NCI-H526 (cell line): ENCODE results near the gene SNORC.

Experiments
- DNase-seq, 2 experiments: peaks; one replicate each; lab custom pipeline; 2025; lab: John Stamatoyannopoulos, UW

SNORC gene

GRCh38 chr2:232869138-232870017, 686 bp upstream of the SNORC start:
- DNase-seq, result no peak

DNA sequence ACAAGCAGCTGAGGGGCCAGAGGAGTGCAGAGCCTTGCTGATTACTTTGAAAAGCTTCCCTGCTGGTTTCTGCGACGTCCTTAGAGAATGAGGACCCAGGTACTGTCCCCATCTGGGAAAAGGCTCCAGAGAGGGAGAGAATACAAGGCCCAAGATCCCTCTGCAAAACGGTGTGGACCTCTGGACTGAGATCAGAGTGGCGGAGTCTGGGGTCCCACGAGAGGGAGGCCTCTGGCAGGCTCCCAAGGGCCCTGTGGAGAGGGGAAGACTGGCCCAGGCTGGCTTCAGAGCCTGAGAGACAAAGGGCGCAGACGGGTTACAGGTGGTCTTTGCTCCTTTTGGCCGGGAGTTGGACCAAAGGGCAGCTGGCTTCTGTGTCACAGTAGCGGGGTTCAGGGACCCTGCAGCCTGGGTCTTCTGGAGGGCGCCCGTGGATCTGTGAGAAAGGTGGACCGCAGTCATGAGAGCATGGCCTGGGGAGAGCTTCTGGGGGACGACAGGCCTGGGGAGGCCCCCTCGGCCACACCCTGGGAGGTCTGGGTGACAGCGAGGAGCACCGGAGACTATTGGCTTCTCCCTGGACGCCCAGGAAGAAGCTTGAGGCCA, 805 bp downstream of the SNORC start:
- no peak for DNase-seq

DNA sequence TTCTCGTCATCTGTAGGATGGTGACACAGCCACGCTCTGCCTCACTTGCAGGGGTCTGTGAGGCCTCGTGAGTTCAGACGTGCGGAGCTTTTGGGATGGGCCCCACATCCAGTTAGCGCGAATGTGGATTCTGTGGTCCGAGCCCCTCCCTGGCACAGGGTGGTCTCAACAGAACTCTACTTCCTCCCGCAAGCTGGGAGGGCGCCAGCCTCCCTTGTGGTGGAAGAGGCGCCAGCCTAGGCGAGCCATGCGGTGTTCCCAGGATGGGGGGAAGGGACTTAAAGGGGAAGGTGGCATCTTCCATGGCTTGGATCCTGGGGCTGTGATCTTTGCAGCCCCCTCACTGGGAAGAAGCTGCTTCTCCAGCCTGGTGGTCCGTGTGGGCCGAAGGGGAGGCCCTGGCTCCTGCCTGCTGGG, 1.4 kb downstream of the SNORC start:
- DNase-seq, result no peak

DNA sequence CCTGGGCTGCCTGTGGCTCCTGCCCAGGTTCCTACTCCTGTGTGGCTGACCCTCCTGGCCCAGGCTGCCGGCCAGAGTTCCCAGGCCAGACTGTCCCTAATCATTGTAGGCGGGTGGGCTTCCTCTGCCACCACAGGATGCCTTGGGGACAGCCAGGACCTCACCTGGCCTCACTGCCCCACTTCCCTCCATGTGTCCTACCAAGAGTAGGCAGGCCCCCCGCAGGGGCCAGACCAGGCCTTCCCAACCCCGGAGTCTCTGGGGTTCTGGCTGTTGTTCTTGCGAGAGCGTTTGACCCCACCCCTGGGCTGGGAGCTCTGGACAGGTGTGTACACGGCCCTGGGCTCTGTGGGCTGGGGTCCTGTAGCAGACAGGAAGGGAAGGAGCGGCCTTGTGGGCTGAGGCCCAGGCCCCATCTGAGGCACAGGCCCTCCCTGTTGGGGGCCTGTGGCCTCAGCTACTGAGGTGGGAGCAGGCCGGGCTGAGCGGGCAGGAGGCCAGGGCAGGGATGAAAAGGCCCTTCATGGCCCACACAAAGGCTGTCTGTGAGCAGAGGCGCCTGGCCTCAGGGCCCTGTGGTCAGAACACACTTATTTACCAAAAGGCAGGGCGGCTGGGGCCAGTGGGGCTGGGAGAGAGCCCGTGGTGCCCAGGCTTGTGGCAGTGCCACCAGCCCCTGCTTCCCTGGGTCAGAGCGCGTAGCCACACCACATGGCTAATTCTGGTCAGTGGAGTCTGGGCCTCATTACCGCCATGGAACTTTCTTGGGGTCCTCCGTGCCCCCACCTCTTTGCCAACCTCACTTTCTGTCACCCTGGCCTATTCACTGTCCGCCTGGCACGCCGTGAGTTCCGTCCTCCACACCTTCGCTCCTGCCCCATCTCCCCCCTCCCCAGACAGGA, 2.0 kb downstream of the SNORC start:
- no peak for DNase-seq

- DNase-seq, result no peak
Observed at GRCh38 chr2:232872826-232873225, 2.8 kb downstream of the SNORC start.

GRCh38 chr2:232873292-232873908, 3.3 kb downstream of the SNORC start:
- no peak for DNase-seq

- DNase-seq, result peak; percentile 10 to 47
Observed at GRCh38 chr2:232873909-232874641, 4.0 kb downstream of the SNORC start.

DNA sequence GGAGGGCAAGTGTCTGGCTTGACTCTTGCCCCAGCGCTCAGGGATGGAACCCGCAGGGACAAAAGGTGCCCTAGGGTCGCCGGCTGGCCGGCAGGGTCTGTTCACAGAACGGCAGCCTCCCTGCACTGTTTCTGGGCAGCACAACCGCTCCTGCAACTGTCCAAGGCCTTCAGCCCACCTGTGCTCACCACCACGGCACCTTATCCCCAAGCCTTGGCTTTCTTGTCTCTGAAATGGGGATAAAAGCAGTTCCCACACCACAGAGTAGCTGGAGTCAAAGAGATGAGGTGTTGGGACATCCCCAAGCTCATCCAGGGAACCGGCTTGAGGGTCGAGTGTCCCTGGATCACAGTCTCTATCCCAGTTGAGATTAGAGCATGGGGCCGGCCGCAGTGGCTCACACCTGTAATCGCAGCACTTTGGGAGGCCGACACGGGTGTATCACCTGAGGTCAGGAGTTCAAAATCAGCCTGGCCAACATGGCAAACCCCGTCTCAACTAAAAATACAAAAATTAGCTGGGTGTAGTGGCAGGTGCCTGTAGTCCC, 4.7 kb downstream of the SNORC start:
- no peak for DNase-seq

DNA sequence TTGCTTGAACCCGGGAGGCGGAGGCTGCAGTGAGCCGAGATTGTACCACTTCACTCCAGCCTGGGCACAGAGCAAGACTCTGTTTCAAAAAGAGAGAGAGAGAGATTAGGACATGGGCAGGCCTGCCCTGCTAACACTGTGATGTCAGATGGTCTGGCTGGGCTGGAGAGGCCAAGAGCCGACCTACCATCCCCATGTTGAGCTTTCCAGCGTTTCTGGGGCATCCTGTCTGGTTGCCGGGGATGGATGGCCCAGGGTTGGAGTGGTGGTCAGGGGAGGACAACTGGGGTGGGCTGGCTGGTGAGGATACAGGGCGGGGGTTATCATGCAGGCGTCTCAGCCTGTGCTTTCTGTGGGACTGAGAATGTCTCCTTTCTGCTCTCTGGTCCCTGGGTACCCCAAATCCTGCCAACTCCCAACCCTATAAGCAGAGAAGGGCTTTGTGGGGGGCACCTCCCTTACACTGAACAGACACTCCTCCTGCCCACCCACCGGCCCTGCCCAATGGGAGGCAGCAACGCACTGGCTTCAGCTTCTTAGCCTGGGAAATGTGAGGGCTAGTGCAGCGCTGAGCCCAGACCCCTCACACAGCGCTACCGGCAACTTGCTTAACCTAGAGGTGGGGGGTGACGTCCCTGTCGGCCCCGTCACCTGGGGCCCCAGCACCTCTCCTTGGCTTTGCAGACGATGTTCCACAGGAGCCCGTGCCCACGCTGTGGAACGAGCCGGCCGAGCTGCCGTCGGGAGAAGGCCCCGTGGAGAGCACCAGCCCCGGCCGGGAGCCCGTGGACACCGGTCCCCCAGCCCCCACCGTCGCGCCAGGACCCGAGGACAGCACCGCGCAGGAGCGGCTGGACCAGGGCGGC, 5.4 kb downstream of the SNORC start:
- peak; percentile 10 to 59 for DNase-seq

GRCh38 chr2:232876161-232876977, 6.3 kb downstream of the SNORC start:
- DNase-seq, result peak; percentile 50 to 87

DNA sequence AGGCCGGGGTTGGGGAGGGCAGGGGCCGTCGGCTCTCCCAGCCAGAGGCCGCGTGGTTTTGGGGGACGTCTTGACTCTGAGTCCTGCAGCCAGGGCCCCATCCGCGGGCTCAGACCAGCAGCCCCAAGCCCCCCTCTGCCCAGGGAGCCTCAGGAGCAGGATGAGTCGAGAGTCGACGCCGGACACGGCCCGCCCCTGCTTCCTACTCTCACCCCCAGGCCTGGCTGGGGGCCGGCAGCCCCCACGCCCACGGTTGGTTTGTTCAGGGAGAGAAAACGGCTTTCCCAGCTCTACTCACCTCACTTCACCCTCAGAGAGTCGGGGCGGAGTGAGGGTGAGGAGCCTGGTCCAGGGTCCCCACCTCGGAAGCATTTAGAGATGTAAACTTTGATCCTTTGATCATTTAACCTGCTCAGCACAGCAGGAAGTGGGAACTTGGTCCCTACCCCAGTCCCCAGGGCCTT, 6.9 kb downstream of the SNORC start:
- peak in 1 of 2 experiments; percentile 42 for DNase-seq

DNA sequence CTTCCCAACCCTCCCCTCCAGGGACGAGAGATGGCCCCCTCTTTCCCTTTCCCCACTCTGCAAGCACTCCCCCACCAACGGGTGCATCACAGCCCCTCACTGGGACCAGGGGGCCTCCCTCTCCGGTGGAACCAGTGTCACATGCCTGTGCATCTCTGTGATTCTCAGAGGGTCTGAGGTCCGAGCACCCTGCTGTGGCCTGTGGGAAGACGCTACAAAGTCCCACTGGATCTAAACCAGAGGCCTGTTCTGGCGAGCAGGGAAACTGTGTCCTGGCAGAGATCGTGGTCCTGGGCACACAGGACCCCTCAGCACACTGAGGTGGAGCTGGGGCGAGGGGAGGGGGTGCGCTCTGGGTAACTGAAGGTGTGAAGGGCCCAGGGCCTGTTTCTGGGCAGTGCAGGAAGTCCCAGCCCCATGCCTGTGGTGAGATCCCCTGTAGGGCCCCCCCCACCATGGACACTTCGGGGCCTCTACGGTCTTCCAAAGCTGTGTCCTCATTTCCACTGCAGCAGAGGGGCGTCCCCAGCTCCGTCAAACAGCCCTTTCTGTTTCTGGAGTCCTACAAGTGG, 8.0 kb downstream of the SNORC start:
- DNase-seq, result no peak

DNA sequence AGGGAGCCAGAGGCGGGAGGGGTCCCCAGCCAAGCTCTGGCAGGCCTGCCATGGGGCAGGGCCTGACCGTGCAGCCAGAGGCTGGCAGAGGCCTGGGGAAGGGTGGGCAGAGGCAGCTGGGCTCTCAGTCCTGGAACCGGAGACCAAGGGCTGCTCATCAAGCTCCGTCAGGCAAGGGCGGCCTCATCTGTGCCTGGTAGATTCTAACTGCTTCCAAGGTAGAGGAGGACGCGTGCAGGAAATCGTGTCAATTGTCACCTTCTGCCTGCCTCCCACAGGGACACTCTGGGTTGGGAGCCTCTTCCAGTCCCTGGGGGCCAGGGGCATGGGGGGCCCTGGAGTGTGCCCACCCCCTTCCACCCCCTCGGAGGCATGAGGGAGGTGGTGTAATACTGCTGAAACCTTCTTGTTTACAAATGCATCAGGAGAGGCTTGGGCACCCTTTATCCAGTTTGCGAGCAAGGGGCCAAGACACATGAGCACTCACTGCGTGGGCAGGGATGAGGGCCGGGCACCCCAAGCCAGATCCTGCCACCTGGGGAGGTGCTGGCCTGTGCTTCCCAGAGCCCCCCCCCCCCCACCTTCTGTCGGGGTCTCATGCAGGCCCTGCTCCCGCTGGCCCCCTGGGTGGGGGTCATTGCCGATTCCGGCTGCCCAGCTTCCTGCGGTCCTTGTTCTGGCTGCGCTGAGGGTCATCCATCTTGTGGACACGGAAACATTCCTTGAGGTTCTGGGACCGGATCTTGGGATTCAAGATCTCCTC, 9.0 kb downstream of the SNORC start:
- peak in 1 of 2 experiments; percentile 13 for DNase-seq

- no peak for DNase-seq
Observed at GRCh38 chr2:232879618-232880494, 9.8 kb downstream of the SNORC start.

GRCh38 chr2:232880764-232881351, 10.8 kb downstream of the SNORC start:
- DNase-seq, result no peak

DNA sequence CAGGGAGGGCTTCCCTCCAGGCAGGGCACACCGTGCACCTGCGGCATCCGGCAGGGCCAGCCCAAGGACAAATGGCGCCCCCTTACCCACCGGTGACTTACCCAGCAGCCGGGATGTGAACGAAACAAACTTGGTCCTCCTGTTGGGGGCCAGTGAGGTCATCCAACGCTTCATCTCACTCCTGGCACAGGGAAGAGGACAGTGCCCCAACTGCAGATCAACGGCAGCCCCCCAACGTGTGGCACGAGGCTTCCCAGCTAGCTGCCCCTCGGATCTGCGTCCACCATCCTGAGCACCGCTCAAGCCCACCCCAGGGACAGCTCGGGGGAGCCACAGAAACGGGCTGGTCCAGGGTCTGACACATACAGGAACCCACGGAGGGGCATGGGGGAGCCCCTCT, 12.0 kb downstream of the SNORC start:
- DNase-seq, result no peak
